Large intestine (tissue), 12 donors: ENCODE results near the gene CD81. TPM values are rescaled to one million over a fixed set of nuclear protein-coding genes. Genes with fewer than 3 reads are reported as not detected.
"Not testable (repeated sequence)": the region's sequence is repeated elsewhere in the genome, so short reads cannot be mapped to it uniquely, and the experiment has no call there.

Experiments
- DNase-seq, 2 donors: peaks; one replicate each; pipeline versions ENCODE4 v3.0.0 to v3.0.0-alpha.2; 2013
- H3K27ac ChIP-seq: one replicate; pipeline ENCODE4 v1.5.1; 2013; ENCODE audit warnings: low read length
- H3K27me3 ChIP-seq: 2 replicates; pipeline ENCODE4 v1.6.1; 2013; ENCODE audit warnings: low read length; ENCODE audit not compliant: control insufficient read depth, insufficient read depth
- H3K36me3 ChIP-seq: 2 replicates; pipeline ENCODE4 v1.6.1; 2013; ENCODE audit warnings: low read length; ENCODE audit not compliant: control insufficient read depth, insufficient read depth
- H3K4me1 ChIP-seq: one replicate; pipeline ENCODE4 v1.6.1; 2013; ENCODE audit warnings: low read length; ENCODE audit not compliant: control insufficient read depth, insufficient read depth
- H3K4me3 ChIP-seq: one replicate; pipeline ENCODE4 v1.5.1; 2013; ENCODE audit warnings: low read length
- H3K9me3 ChIP-seq: one replicate; pipeline ENCODE4 v1.6.1; 2013; ENCODE audit warnings: mild to moderate bottlenecking, low read depth, low read length, moderate library complexity; ENCODE audit not compliant: control insufficient read depth
- WGBS: methylation state at CpG from one replicate; pipeline ENCODE4 v1.1.5; 2013; ENCODE audit warnings: low lambda C conversion rate; ENCODE audit not compliant: insufficient coverage; 5-methylcytosine and 5-hydroxymethylcytosine counted together
- long read RNA-seq, 11 donors: transcript quantifications; one replicate each; lab custom pipeline, GENCODE V29; 2026
- polyA plus RNA-seq: library from polyadenylated mRNA; unstranded; fragments of 120-200 nt; gene quantifications from one replicate; pipeline ENCODE4 v1.2.1, GENCODE V29; 2013

CD81 gene
- polyA plus RNA-seq, result 292 TPM
- long read RNA-seq, donor 1, transcript CD81-207 (6 exons, 890 nt), result minor isoform, 6 of 185 reads
- long read RNA-seq, donor 1, transcript CD81-204 (5 exons, 940 nt), result minor isoform, 13 of 185 reads
- long read RNA-seq, donor 1, transcript CD81-201 (8 exons, 1,520 nt), result major isoform, 107 of 185 reads
- long read RNA-seq, donor 1, partial matches to known transcripts, result 56 of 185 reads
- long read RNA-seq, donor 1, other reads (novel, unspliced or antisense), result 0 of 185 reads
- long read RNA-seq, donor 2, transcript CD81-201 (8 exons, 1,520 nt), result major isoform, 204 of 342 reads
- long read RNA-seq, donor 2, transcript CD81-204 (5 exons, 940 nt), result minor isoform, 21 of 342 reads
- long read RNA-seq, donor 2, transcript CD81-207 (6 exons, 890 nt), result minor isoform, 11 of 342 reads
- long read RNA-seq, donor 2, partial matches to known transcripts, result 89 of 342 reads
- long read RNA-seq, donor 2, other reads (novel, unspliced or antisense), result 11 of 342 reads
- long read RNA-seq, donor 3, result 0 reads
- long read RNA-seq, donor 4, transcript CD81-201 (8 exons, 1,520 nt), result major isoform, 29 of 38 reads
- long read RNA-seq, donor 4, partial matches to known transcripts, result 8 of 38 reads
- long read RNA-seq, donor 4, other reads (novel, unspliced or antisense), result 0 of 38 reads
- long read RNA-seq, donor 5, transcript CD81-204 (5 exons, 940 nt), result minor isoform, 14 of 158 reads
- long read RNA-seq, donor 5, transcript CD81-207 (6 exons, 890 nt), result minor isoform, 11 of 158 reads
- long read RNA-seq, donor 5, transcript CD81-201 (8 exons, 1,520 nt), result major isoform, 121 of 158 reads
- long read RNA-seq, donor 5, partial matches to known transcripts, result 10 of 158 reads
- long read RNA-seq, donor 5, other reads (novel, unspliced or antisense), result 0 of 158 reads
- long read RNA-seq, donor 6, transcript CD81-201 (8 exons, 1,520 nt), result major isoform, 210 of 246 reads
- long read RNA-seq, donor 6, transcript CD81-204 (5 exons, 940 nt), result minor isoform, 5 of 246 reads
- long read RNA-seq, donor 6, transcript CD81-207 (6 exons, 890 nt), result minor isoform, 5 of 246 reads
- long read RNA-seq, donor 6, partial matches to known transcripts, result 10 of 246 reads
- long read RNA-seq, donor 6, other reads (novel, unspliced or antisense), result 13 of 246 reads
- long read RNA-seq, donor 7, transcript CD81-201 (8 exons, 1,520 nt), result major isoform, 115 of 166 reads
- long read RNA-seq, donor 7, transcript CD81-204 (5 exons, 940 nt), result minor isoform, 5 of 166 reads
- long read RNA-seq, donor 7, partial matches to known transcripts, result 43 of 166 reads
- long read RNA-seq, donor 7, other reads (novel, unspliced or antisense), result 0 of 166 reads
- long read RNA-seq, donor 8, transcript CD81-204 (5 exons, 940 nt), result minor isoform, 11 of 287 reads
- long read RNA-seq, donor 8, transcript CD81-207 (6 exons, 890 nt), result minor isoform, 8 of 287 reads
- long read RNA-seq, donor 8, transcript CD81-201 (8 exons, 1,520 nt), result major isoform, 224 of 287 reads
- long read RNA-seq, donor 8, transcript CD81-206 (2 exons, 898 nt), result minor isoform, 6 of 287 reads
- long read RNA-seq, donor 8, partial matches to known transcripts, result 31 of 287 reads
- long read RNA-seq, donor 8, other reads (novel, unspliced or antisense), result 5 of 287 reads
- long read RNA-seq, donor 9, transcript CD81-201 (8 exons, 1,520 nt), result major isoform, 127 of 195 reads
- long read RNA-seq, donor 9, transcript CD81-204 (5 exons, 940 nt), result minor isoform, 7 of 195 reads
- long read RNA-seq, donor 9, partial matches to known transcripts, result 53 of 195 reads
- long read RNA-seq, donor 9, other reads (novel, unspliced or antisense), result 7 of 195 reads
- long read RNA-seq, donor 10, transcript CD81-204 (5 exons, 940 nt), result minor isoform, 6 of 290 reads
- long read RNA-seq, donor 10, transcript CD81-201 (8 exons, 1,520 nt), result major isoform, 208 of 290 reads
- long read RNA-seq, donor 10, partial matches to known transcripts, result 63 of 290 reads
- long read RNA-seq, donor 10, other reads (novel, unspliced or antisense), result 10 of 290 reads
- long read RNA-seq, donor 11, transcript CD81-204 (5 exons, 940 nt), result minor isoform, 6 of 250 reads
- long read RNA-seq, donor 11, transcript CD81-201 (8 exons, 1,520 nt), result major isoform, 174 of 250 reads
- long read RNA-seq, donor 11, partial matches to known transcripts, result 68 of 250 reads
- long read RNA-seq, donor 11, other reads (novel, unspliced or antisense), result 0 of 250 reads

DNA sequence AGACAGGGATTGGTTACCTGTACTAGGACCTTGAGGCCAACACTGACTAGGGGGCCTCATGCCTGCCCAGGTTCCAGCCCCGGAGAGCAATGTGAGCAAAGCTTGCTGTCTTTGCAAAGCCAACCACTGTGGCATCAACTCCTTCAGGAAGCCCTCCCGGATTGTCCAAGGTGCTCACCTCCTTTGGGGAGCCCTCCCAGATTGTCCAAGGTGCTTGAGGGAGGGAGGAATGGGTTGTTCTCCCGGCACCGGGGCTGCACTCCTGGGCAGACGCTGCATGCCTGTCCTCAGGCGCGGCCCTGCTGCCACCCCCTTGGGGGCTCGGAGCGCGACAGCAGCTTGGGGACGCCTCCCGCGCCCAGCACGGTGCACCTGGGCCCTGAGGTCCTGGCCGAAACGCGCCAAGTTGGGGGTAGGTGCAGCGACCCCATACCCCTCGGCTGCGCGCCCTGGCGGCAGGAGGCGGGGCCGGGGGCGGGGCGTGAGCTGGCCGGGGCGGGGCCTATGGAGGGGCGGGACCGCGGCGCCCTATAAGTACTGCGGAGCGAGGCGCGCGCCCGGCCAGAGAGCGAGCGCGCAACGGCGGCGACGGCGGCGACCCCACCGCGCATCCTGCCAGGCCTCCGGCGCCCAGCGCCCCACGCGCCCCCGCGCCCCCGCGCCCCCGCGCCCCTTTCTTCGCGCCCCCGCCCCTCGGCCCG is at the start of gene CD81:
Gene CD81, plus strand, starts transcription at position 560 of the 701 bp plus-strand sequence. CDS start 240 bp downstream, outside the sequence.
- Histone ChIP-seq H3K27me3 (no peaks in the 10 kb centered on the region), H3K9me3 (peaks cover 14% of the 10 kb centered on the region), H3K27ac (peak within 1 kb of the TSS; percentile 95), H3K4me3 (peak within 1 kb of the TSS; percentile 98), H3K36me3 (peaks cover 5% of the 10 kb centered on the region), H3K4me1 (peaks cover 20% of the 10 kb centered on the region)
- no peak for DNase-seq
- WGBS, result no CpG with 5 or more reads among the region's 65 CpGs

- H3K27me3 ChIP-seq, result no peaks in the 10 kb centered on the region
- no peaks in the 10 kb centered on the region for H3K4me1 ChIP-seq
- no peak overlapping the region for H3K4me3 ChIP-seq
- H3K27ac ChIP-seq, result no peak overlapping the region
- H3K9me3 ChIP-seq, result peaks cover 9% of the 10 kb centered on the region
- no CpG with 5 or more reads among the region's 11 CpGs for WGBS
- H3K36me3 ChIP-seq, result no peaks in the 10 kb centered on the region
- no peak for DNase-seq
Observed at GRCh38 chr11:2328021-2328420, 49.1 kb upstream of the CD81 start.

GRCh38 chr11:2328656-2329354 is 48.3 kb upstream of the CD81 start:
- no peak for DNase-seq
- Histone ChIP-seq H3K36me3 (no peaks in the 10 kb centered on the region), H3K27me3 (no peaks in the 10 kb centered on the region), H3K27ac (no peak overlapping the region), H3K9me3 (peaks cover 9% of the 10 kb centered on the region), H3K4me1 (no peaks in the 10 kb centered on the region), H3K4me3 (no peak overlapping the region)
- 100% methylated on average over 1 of the region's 15 CpGs for WGBS

DNA sequence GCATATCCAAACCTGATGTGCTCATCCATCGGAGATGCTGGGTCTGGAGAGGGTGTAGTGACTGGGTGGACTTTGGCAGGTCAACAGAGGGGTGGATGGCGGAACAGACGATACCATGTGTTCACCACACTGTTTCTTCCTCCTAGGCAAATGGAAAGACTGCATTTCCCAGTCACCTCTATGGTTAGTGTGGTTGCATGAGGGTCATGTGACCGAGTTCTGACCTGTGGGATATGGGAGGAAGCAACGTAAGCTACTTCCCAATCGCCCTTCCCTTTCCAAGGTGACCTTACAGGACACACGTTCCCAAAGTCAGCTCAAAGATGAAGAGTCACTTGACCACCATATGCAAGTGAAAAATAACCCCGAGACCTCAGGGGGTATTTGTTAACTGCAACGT is 47.6 kb upstream of the CD81 start:
- no peaks in the 10 kb centered on the region for H3K27me3 ChIP-seq
- no peak for DNase-seq
- WGBS, result no CpG with 5 or more reads among the region's 9 CpGs
- H3K4me3 ChIP-seq, result no peak overlapping the region
- no peaks in the 10 kb centered on the region for H3K36me3 ChIP-seq
- no peak overlapping the region for H3K27ac ChIP-seq
- no peaks in the 10 kb centered on the region for H3K4me1 ChIP-seq
- peaks cover 9% of the 10 kb centered on the region for H3K9me3 ChIP-seq

DNA sequence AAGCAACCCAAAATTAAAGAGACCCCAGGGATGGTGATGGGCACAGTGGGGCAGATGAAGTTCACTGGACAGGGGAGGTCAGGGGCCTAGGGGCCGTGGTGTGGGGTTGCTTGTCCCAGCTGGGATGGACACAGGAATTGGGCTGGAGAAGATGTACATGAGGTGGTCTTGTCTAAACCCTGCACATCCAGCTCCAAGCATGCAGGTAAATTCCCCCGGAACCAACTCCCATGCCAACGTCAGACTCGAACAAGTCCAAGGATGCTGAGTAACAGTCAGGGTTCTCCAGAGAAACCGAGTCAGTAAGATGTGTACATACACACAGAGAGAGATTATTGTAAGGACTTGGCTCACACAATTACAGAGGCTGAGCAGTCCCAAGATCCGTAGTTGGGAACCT is 46.4 kb upstream of the CD81 start:
- H3K36me3 ChIP-seq, result no peaks in the 10 kb centered on the region
- no CpG with 5 or more reads among the region's 6 CpGs for WGBS
- DNase-seq, result no peak

GRCh38 chr11:2331404-2331803 is 45.7 kb upstream of the CD81 start:
- H3K4me1 ChIP-seq, result no peaks in the 10 kb centered on the region
- H3K27me3 ChIP-seq, result no peaks in the 10 kb centered on the region
- H3K36me3 ChIP-seq, result no peaks in the 10 kb centered on the region
- H3K4me3 ChIP-seq, result no peak overlapping the region
- no peak for DNase-seq
- no CpG with 5 or more reads among the region's 5 CpGs for WGBS
- H3K9me3 ChIP-seq, result peaks cover 9% of the 10 kb centered on the region
- no peak overlapping the region for H3K27ac ChIP-seq

More for the DNA sequence above, 46.4 kb upstream of the CD81 start:
- Histone ChIP-seq H3K9me3 (peaks cover 9% of the 10 kb centered on the region), H3K4me1 (no peaks in the 10 kb centered on the region), H3K27me3 (no peaks in the 10 kb centered on the region), H3K4me3 (no peak overlapping the region), H3K27ac (no peak overlapping the region)

DNA sequence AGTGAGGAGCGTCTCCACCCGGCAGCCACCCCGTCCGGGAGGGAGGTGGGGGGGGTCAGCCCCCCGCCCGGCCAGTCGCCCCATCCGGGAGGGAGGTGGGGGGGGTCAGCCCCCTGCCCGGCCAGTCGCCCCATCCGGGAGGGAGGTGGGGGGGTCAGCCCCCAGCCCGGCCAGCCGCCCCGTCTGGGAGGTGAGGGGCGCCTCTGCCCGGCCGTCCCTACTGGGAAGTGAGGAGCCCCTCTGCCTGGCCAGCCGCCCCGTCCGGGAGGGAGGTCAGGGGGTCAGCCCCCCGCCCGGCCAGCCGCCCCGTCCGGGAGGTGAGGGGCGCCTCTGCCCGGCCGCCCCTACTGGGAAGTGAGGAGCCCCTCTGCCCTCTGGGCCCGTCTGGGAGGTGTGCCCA is 44.5 kb upstream of the CD81 start:
- not testable (repeated sequence) for DNase-seq, H3K4me3 ChIP-seq
- no CpG with 5 or more reads among the region's 29 CpGs for WGBS

GRCh38 chr11:2333486-2334205 is 43.5 kb upstream of the CD81 start:
- H3K4me3 ChIP-seq, H3K9me3 ChIP-seq, H3K27me3 ChIP-seq, H3K36me3 ChIP-seq, H3K27ac ChIP-seq, H3K4me1 ChIP-seq, DNase-seq: not testable (repeated sequence)
- no CpG with 5 or more reads among the region's 4 CpGs for WGBS

More for the DNA sequence above, 44.5 kb upstream of the CD81 start:
- not testable (repeated sequence) for H3K27me3 ChIP-seq, H3K27ac ChIP-seq, H3K9me3 ChIP-seq, H3K36me3 ChIP-seq, H3K4me1 ChIP-seq
